Astrocyte of the spinal cord (primary cell): Measurements from ENCODE around the gene AOAH.
"Not testable (repeated sequence)": the region's sequence is repeated elsewhere in the genome, so short reads cannot be mapped to it uniquely, and the experiment has no call there.

ENCODE experiments used
- DNase-seq: peaks from one replicate; pipeline ENCODE4 v3.0.0; 2011; ENCODE audit warnings: low read depth, low spot score
- H3K4me3 ChIP-seq: 2 replicates; pipeline ENCODE4 v1.5.1; 2011; ENCODE audit warnings: low read depth, mild to moderate bottlenecking, low read length, moderate library complexity
- in situ Hi-C: cut with HindIII; loops from 2 replicates; pipeline ENCODE4 v1.10.0; 2017; ENCODE audit warnings: low sequenced_read_pairs
- TF ChIP-seq, protein P1 (sequence below): IDR thresholded peaks from 2 replicates; pipeline ENCODE4 v1.5.1; 2012; ENCODE audit warnings: low read depth, mild to moderate bottlenecking, low read length, inconsistent platforms

AOAH gene

DNA sequence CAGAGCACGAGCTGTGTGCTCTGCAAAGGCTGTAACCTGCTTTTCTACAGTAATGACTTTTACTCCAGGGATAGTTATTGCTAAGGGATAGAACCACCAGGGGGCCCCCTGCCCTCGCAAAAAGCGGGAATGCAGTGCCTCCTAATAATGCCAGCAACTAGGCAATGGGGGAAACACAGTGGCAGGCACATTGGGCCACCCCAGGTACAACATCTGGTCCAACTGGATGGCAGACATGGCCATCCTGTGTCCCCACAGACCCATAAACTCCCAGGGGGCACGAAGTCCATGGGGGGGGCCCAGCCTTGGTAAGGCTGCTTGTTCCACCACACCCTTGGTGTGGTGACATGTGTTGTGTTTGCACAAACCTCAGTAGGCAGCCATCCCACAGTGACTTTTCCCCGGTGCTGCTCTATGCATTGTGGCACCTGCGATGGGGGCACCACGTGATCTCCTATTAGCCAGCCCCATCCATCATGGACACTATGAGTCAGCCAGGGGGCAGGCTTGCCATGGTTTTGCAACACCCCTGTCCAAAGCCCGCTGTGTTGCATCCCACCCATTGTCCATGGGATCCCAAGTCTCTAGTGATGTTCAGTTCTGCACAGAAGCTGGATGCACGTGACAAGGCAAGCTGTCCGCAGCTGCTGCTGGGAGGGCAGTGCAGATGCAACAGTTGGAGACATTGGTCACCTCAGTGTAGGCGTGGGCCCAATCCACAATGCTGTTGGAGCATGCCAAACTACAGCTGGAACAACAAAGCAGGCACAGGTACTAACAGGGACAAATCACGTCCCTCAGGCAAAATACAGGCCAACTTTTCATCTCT lies 250.6 kb downstream of the AOAH start:
- in situ Hi-C loops: no loop called here
- DNase-seq: no peak

DNA sequence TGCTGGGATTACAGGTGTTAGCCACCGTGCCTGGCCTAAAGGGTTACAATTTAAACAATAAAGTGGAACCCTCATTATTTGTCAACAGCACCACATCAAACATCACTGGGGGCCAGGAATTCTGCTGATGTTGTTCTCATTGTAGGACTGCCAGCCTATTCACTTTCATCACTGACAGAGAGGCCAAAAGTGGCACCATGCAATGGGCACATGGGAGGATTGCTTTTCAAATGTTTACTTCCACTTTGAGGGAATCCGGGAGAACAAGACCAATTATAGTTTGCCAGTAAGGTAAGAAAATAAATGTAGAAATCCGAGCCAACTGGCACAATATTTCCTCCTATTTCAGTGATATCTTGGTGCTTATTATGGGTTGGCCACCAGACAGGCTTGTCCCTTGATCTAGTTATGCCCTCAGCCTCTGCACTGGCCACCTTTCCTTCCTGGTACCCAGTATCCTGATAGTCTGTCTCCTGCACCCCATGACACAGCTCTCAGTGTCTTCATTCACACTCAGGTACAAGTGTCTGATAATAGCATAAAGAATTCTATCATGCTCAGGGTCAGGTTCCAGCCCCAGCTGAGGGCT lies 252.1 kb downstream of the AOAH start:
- in situ Hi-C loops: no loop called here
- no peak overlapping the region for H3K4me3 ChIP-seq
- DNase-seq: no peak
- TF ChIP-seq, protein P1, sequence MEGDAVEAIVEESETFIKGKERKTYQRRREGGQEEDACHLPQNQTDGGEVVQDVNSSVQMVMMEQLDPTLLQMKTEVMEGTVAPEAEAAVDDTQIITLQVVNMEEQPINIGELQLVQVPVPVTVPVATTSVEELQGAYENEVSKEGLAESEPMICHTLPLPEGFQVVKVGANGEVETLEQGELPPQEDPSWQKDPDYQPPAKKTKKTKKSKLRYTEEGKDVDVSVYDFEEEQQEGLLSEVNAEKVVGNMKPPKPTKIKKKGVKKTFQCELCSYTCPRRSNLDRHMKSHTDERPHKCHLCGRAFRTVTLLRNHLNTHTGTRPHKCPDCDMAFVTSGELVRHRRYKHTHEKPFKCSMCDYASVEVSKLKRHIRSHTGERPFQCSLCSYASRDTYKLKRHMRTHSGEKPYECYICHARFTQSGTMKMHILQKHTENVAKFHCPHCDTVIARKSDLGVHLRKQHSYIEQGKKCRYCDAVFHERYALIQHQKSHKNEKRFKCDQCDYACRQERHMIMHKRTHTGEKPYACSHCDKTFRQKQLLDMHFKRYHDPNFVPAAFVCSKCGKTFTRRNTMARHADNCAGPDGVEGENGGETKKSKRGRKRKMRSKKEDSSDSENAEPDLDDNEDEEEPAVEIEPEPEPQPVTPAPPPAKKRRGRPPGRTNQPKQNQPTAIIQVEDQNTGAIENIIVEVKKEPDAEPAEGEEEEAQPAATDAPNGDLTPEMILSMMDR: no peak

More for the DNA sequence above, 250.6 kb downstream of the AOAH start:
- H3K4me3 ChIP-seq: no peak overlapping the region
- TF ChIP-seq, protein P1: peak; percentile 54

DNA sequence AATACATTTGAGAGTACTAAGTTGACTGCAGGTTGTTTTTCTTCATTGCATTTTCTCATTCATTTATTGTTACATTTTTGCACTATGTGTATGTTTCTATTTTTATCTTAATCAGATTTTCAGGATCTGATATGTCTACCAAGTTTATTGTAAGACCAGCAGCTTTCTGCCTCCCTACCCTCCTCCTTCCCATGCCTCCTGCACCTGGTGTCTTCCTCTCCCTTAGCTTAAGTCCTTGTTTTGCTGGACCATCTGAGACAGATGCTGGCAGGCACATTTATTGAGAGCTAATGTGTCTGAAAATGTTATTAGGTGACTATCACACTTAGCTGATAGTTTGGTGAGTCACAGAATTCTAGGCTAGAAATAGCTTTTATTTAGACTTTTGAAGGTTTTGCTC lies 255.1 kb downstream of the AOAH start:
- no peak overlapping the region for H3K4me3 ChIP-seq
- in situ Hi-C loops: no loop called here
- TF ChIP-seq, protein P1: no peak
- no peak for DNase-seq

DNA sequence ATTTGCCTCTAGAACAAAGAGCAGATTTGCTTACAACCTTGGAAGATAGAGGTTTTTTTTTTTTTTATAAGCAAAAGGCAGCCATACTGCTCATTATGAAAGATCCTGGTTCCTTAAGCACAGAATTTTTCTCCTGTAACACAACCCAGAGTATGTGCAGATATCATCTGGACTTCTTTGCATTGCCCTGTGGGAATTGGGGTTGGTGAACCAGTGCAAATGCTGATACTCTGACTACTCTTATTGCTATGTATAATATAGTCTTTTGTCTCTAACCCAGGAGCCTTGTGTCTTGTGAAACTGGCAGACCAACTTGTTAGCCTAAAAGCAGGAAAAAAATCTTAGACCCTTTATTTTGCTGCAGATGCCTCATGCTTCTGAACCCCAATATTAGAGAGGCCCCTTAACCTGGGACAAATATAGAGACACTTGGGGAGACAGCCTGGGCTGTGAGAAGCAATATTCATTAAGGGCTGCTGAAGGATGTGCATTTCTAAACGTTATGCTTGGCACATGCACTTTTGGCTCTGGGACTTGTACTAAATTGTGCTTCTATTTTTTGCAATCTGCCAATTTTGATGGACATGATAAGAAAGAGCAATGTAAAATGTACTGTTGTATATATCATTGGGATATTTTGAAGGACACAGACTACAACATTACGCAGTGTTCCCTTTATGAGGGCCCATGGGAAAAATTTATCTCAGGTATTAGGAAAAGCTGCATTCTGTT lies 255.8 kb downstream of the AOAH start:
- in situ Hi-C loops: no loop called here
- no peak for DNase-seq
- TF ChIP-seq, protein P1: no peak
- H3K4me3 ChIP-seq: no peak overlapping the region

DNA sequence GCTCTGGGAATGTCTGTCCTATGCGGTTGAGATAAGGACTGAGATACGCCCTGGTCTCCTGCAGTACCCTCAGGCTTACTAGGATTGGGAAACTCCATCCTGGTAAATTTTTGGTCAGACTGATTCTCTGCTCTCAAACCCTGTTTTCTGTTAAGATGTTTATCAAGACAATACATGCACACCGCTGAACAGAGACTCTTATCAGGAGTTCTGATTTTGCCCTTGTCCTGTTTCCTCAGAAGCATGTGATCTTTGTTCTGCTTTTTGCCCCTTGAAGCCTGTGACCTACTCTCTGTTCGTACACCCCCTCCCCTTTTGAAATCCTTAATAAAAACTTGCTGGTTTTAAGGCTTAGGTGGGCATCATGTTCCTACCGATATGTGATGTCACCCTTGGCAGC lies 258.3 kb downstream of the AOAH start:
- DNase-seq, in situ Hi-C loops, H3K4me3 ChIP-seq: not testable (repeated sequence)

DNA sequence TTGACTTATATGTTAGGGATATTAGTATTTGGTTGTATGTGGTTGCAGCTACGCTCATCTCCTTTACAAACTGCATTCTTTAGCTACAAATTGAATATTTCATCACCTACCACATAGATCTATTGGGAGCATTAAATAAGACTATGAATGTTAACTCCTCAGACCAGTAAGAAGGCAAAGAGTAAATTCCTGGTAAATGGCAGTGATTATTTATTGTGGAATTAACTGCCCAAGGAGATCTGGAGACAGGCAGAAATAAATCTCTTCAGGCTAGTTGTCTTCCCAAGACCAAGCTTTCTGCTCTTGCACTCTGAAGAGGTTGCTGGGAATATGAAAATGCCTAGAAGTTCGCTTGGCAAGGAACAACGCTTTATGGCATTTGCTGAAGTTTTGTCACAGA lies 260.0 kb downstream of the AOAH start:
- TF ChIP-seq, protein P1: no peak
- DNase-seq: no peak
- no peak overlapping the region for H3K4me3 ChIP-seq
- in situ Hi-C loops: no loop called here
